Measurements from ENCODE around the gene ST8SIA6.

The ST8SIA6 gene

GRCh38 chr10:17276756-17277424 lies 177.5 kb downstream of the ST8SIA6 start:
- DNase-seq (ENCODE audit: low read depth): no peak
- TF ChIP-seq, protein P1, sequence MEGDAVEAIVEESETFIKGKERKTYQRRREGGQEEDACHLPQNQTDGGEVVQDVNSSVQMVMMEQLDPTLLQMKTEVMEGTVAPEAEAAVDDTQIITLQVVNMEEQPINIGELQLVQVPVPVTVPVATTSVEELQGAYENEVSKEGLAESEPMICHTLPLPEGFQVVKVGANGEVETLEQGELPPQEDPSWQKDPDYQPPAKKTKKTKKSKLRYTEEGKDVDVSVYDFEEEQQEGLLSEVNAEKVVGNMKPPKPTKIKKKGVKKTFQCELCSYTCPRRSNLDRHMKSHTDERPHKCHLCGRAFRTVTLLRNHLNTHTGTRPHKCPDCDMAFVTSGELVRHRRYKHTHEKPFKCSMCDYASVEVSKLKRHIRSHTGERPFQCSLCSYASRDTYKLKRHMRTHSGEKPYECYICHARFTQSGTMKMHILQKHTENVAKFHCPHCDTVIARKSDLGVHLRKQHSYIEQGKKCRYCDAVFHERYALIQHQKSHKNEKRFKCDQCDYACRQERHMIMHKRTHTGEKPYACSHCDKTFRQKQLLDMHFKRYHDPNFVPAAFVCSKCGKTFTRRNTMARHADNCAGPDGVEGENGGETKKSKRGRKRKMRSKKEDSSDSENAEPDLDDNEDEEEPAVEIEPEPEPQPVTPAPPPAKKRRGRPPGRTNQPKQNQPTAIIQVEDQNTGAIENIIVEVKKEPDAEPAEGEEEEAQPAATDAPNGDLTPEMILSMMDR (conservative IDR thresholded peaks at IDR 0.05; ENCODE audit: low read length): no peak
- no peak overlapping the region for H3K4me3 ChIP-seq (ENCODE audit: low read length)

GRCh38 chr10:17273403-17273802 lies 181.0 kb downstream of the ST8SIA6 start:
- H3K4me3 ChIP-seq (ENCODE audit: low read length): no peak overlapping the region
- TF ChIP-seq, protein P1 (conservative IDR thresholded peaks at IDR 0.05; ENCODE audit: low read length): no peak
- peak; percentile 38 for DNase-seq (ENCODE audit: low read depth)

DNA sequence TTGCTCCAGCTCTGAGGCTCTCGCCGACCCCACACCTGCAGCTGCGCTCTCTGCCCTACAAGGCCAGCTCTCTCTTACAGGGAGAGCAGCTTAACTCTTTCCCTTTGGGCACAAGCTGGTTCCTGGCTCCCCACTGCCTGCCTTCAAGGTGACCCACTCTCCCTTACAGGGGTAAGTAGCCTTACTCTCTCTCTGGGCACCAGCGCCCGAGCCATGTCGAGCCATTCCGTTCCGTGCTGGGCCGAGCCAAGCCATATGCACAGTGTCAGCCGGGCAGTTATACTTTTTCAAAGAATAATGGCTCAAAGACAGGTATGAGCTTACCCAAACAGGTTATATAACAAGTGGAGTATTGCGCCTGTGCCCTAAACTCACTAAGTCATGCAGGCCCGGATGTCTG lies 181.7 kb downstream of the ST8SIA6 start:
- H3K4me3 ChIP-seq (ENCODE audit: low read length): no peak overlapping the region
- TF ChIP-seq, protein P1 (conservative IDR thresholded peaks at IDR 0.05; ENCODE audit: low read length): no peak
- DNase-seq (ENCODE audit: low read depth): no peak
